HCT116 (cell line): ENCODE results near the gene NSMCE3. TPM values are rescaled to one million over a fixed set of nuclear protein-coding genes. Genes with fewer than 3 reads are reported as not detected.

ENCODE experiments used
- ATAC-seq: fragments of 200-7000 bp; cut with Tn5 transposase; 2 replicates; pipeline ENCODE4 v1.9.1; 2020; ENCODE audit warnings: mild to moderate bottlenecking, moderate library complexity
- BruUV-seq: library from RNA; stranded (reverse); fragments of 400-500 nt; replicated peaks from 2 replicates; lab custom pipeline; 2021; lab: Mats Ljungman, UMichigan
- CTCF ChIA-PET: fragments of 300-600 bp; sonication (Branson Sonifier 250); formaldehyde crosslinking; loops from one replicate; lab custom pipeline; 2021; ENCODE audit warnings: antibody characterized with exemption; lab: Charles Lee
- POLR2A ChIA-PET: fragments of 300-600, 350-600 bp; sonication (Branson Sonifier 250); formaldehyde crosslinking; loops from one replicate; lab custom pipeline; 2021; ENCODE audit warnings: antibody characterized with exemption; lab: Charles Lee
- RAD21 ChIA-PET, 2 experiments: fragments of 300-600 bp; sonication (Branson Sonifier 250); formaldehyde crosslinking; loops; one replicate each; lab custom pipeline; 2023; ENCODE audit warnings: low total read pairs in 2 of 2; ENCODE audit not compliant: uncharacterized antibody in 2 of 2, unreplicated experiment in 2 of 2, low non-redundant PET in 1 of 2; lab: Charles Lee
- DNase-seq: peaks from one replicate; pipeline ENCODE4 v3.0.0-alpha.2; 2010; ENCODE audit warnings: low read depth, low spot score
- H2AFZ ChIP-seq: fragments of 200-600 bp; shearing (Covaris generic), sonication (generic); 2 replicates; pipeline ENCODE4 v1.6.1; 2017; ENCODE audit warnings: low read depth, mixed run types, mixed read lengths, antibody characterized with exemption, low read length; ENCODE audit not compliant: poor library complexity, severe bottlenecking
- H3K27ac ChIP-seq: 2 replicates; pipeline ENCODE4 v1.5.1; 2012; ENCODE audit warnings: low read depth, low read length
- H3K27me3 ChIP-seq: fragments of 200-600 bp; sonication (generic); 2 replicates; pipeline ENCODE4 v1.6.1; 2016; ENCODE audit warnings: mixed run types, low read length, mixed read lengths; ENCODE audit not compliant: insufficient read depth
- H3K36me3 ChIP-seq, 2 experiments: fragments of 200-500 bp in 1 of 2; fragments of 200-600 bp in 1 of 2; sonication (Bioruptor generic) in 1 of 2; sonication (generic) in 1 of 2; 2 replicates each; pipeline versions ENCODE4 v1.5.1 to v1.6.1; 2014 to 2016; ENCODE audit warnings: low read length in 2 of 2, inconsistent platforms in 1 of 2, mixed read lengths in 1 of 2, mixed run types in 1 of 2; ENCODE audit not compliant: insufficient read depth in 2 of 2, control insufficient read depth in 1 of 2
- H3K4me1 ChIP-seq, 2 experiments: fragments of 200-600 bp in 1 of 2; sonication (generic) in 1 of 2; 2 replicates each; pipeline versions ENCODE4 v1.5.1 to v1.6.1; 2012 to 2017; ENCODE audit warnings: low read length in 2 of 2, inconsistent platforms in 1 of 2, mild to moderate bottlenecking in 1 of 2, mixed read lengths in 1 of 2, mixed run types in 1 of 2, moderate library complexity in 1 of 2; ENCODE audit not compliant: insufficient read depth in 2 of 2, control insufficient read depth in 1 of 2
- H3K4me2 ChIP-seq: fragments of 200-600 bp; sonication (generic); 2 replicates; pipeline ENCODE4 v1.6.1; 2017; ENCODE audit warnings: mixed run types, low read length, mixed read lengths
- H3K4me3 ChIP-seq, 2 experiments: fragments of 200-600 bp in 1 of 2; sonication (generic) in 1 of 2; replicated peaks in 1 of 2; 2 replicates each; pipeline ENCODE4 v1.5.1; 2011 to 2016; ENCODE audit warnings: low read length in 2 of 2, control low read depth in 1 of 2, low read depth in 1 of 2, mild to moderate bottlenecking in 1 of 2, mixed read lengths in 1 of 2, mixed run types in 1 of 2
- H3K79me2 ChIP-seq: fragments of 200-600 bp; sonication (generic); 2 replicates; pipeline ENCODE4 v1.6.1; 2017; ENCODE audit warnings: mild to moderate bottlenecking, mixed run types, low read length, moderate library complexity, mixed read lengths; ENCODE audit not compliant: insufficient read depth
- H3K9ac ChIP-seq: fragments of 200-600 bp; sonication (generic); 2 replicates; pipeline ENCODE4 v1.6.1; 2016; ENCODE audit warnings: low read length, mixed read lengths
- H3K9me2 ChIP-seq: fragments of 200-600 bp; sonication (generic), shearing (Covaris generic); 2 replicates; pipeline ENCODE4 v1.6.1; 2017; ENCODE audit warnings: mixed run types, mild to moderate bottlenecking, moderate library complexity; ENCODE audit not compliant: insufficient read depth
- H3K9me3 ChIP-seq, 2 experiments: fragments of 200-500 bp in 1 of 2; fragments of 200-600 bp in 1 of 2; sonication (Bioruptor generic) in 1 of 2; sonication (generic) in 1 of 2; 2 replicates each; pipeline ENCODE4 v1.6.1; 2014 to 2017; ENCODE audit warnings: low read length in 2 of 2, mixed read lengths in 2 of 2, inconsistent platforms in 1 of 2, low read depth in 1 of 2, mild to moderate bottlenecking in 1 of 2, mixed run types in 1 of 2, moderate library complexity in 1 of 2; ENCODE audit not compliant: control insufficient read depth in 1 of 2, insufficient read depth in 1 of 2
- H4K20me1 ChIP-seq: fragments of 200-600 bp; sonication (generic), shearing (Covaris generic); 2 replicates; pipeline ENCODE4 v1.6.1; 2017; ENCODE audit warnings: mixed run types, mild to moderate bottlenecking, moderate library complexity; ENCODE audit not compliant: insufficient read depth
- CEBPB ChIP-seq: IDR thresholded peaks from 2 replicates; pipeline ENCODE4 v1.6.1; 2012; ENCODE audit warnings: low read depth
- EGR1 ChIP-seq: IDR thresholded peaks from 2 replicates; pipeline ENCODE4 v1.6.1; 2012; ENCODE audit warnings: low read depth
- FOSL1 ChIP-seq: IDR thresholded peaks from 2 replicates; pipeline ENCODE4 v1.6.1; 2012; ENCODE audit warnings: low read depth
- JUND ChIP-seq: IDR thresholded peaks from 2 replicates; pipeline ENCODE4 v1.6.1; 2012
- MAX ChIP-seq: IDR thresholded peaks from 2 replicates; pipeline ENCODE4 v1.6.1; 2012
- POLR2A ChIP-seq: IDR thresholded peaks from 2 replicates; pipeline ENCODE4 v1.7.0; 2011; ENCODE audit warnings: borderline replicate concordance; ENCODE audit not compliant: insufficient read depth, insufficient read length; ENCODE audit errors: extremely low read depth
- RAD21 ChIP-seq: IDR thresholded peaks from 2 replicates; pipeline ENCODE4 v1.6.1; 2012; ENCODE audit warnings: low read depth, mild to moderate bottlenecking
- REST ChIP-seq: IDR thresholded peaks from 2 replicates; pipeline ENCODE4 v1.6.1; 2012; ENCODE audit warnings: low read depth
- SIN3A ChIP-seq: IDR thresholded peaks from 2 replicates; pipeline ENCODE4 v1.6.1; 2012; ENCODE audit warnings: low read depth
- SP1 ChIP-seq: IDR thresholded peaks from 2 replicates; pipeline ENCODE4 v1.6.1; 2012; ENCODE audit warnings: low read depth
- ZNF274 ChIP-seq: fragments of 200-500 bp; sonication (Bioruptor generic); IDR thresholded peaks from 2 replicates; pipeline ENCODE4 v1.6.1; 2014; ENCODE audit warnings: mild to moderate bottlenecking, low read depth, low read length, inconsistent platforms
- intact Hi-C: fragments of 100-400 bp; cut with micrococcal nuclease; formaldehyde crosslinking; loops from 2 replicates; pipeline ENCODE4 v1.10.0; 2022
- total RNA-seq: library from RNA; stranded (reverse); gene quantifications from one replicate; pipeline ENCODE4 v1.2.1, GENCODE V29; 2021; ENCODE audit not compliant: unreplicated experiment

NSMCE3 gene
- total RNA-seq, 1 experiment from 2014 or later, result 5.7 TPM

- H3K27me3 ChIP-seq, result peaks cover 14% of the 10 kb centered on the region
- H3K4me3 ChIP-seq, result no peak overlapping the region
- intact Hi-C loops, result no loop called here
- DNase-seq (no peak), ATAC-seq (no peak)
- H3K79me2 ChIP-seq, result no peaks in the 10 kb centered on the region
- H3K9ac ChIP-seq, result no peak overlapping the region
- no peaks in the 10 kb centered on the region for H3K9me2 ChIP-seq
- no peaks in the 10 kb centered on the region for H3K36me3 ChIP-seq
- ChIA-PET POLR2A (no interaction called here), CTCF (no interaction called here), RAD21 (no interaction called here)
- no TSS peak for BruUV-seq
- no peaks in the 10 kb centered on the region for H4K20me1 ChIP-seq
- H3K4me1 ChIP-seq, result no peaks in the 10 kb centered on the region
- no peaks in the 10 kb centered on the region for H3K9me3 ChIP-seq
- H3K4me2 ChIP-seq, result no peak overlapping the region
- TF ChIP-seq ZNF274, result no peak
- TF ChIP-seq POLR2A, result no peak
- no peak for TF ChIP-seq REST
- TF ChIP-seq CEBPB, result no peak
- TF ChIP-seq SP1, result no peak
- no peak for TF ChIP-seq RAD21
- no peak for TF ChIP-seq JUND
- TF ChIP-seq FOSL1, result no peak
- TF ChIP-seq SIN3A, result no peak
- no peak for TF ChIP-seq MAX
- no peak for TF ChIP-seq EGR1
- no peak overlapping the region for H2AFZ ChIP-seq
- no peak overlapping the region for H3K27ac ChIP-seq
Observed at GRCh38 chr15:29299784-29300183, 30.2 kb upstream of the NSMCE3 start.
